Ishikawa (cell line): Measurements from ENCODE around the gene PDE4B.
A peak's percentile ranks its signal among the peaks of the same experiment; 100 is the strongest.

Experiments
- CEBPB ChIP-seq: IDR thresholded peaks from 2 replicates; pipeline ENCODE4 v1.6.1; 2012
- CREB1 ChIP-seq: IDR thresholded peaks from 2 replicates; pipeline ENCODE4 v1.6.1; 2012; ENCODE audit warnings: low read depth
- EGR1 ChIP-seq: IDR thresholded peaks from 2 replicates; pipeline ENCODE4 v1.6.1; 2012
- EP300 ChIP-seq: IDR thresholded peaks from 2 replicates; pipeline ENCODE4 v1.6.1; 2012; ENCODE audit warnings: borderline replicate concordance
- FOXM1 ChIP-seq: IDR thresholded peaks from 2 replicates; pipeline ENCODE4 v1.6.1; 2012; ENCODE audit warnings: low read depth, borderline replicate concordance
- MAX ChIP-seq: IDR thresholded peaks from 2 replicates; pipeline ENCODE4 v1.6.1; 2012
- NFIC ChIP-seq: IDR thresholded peaks from 2 replicates; pipeline ENCODE4 v1.6.1; 2012
- RAD21 ChIP-seq: IDR thresholded peaks from 2 replicates; pipeline ENCODE4 v1.6.1; 2012; ENCODE audit warnings: low read depth
- REST ChIP-seq: IDR thresholded peaks from 2 replicates; pipeline ENCODE4 v1.6.1; 2012; ENCODE audit warnings: low read depth, mild to moderate bottlenecking
- TAF1 ChIP-seq: IDR thresholded peaks from 2 replicates; pipeline ENCODE4 v1.6.1; 2012; ENCODE audit warnings: low read depth, mild to moderate bottlenecking
- TCF12 ChIP-seq: IDR thresholded peaks from 2 replicates; pipeline ENCODE4 v1.6.1; 2012; ENCODE audit warnings: low read depth
- TEAD4 ChIP-seq: IDR thresholded peaks from 2 replicates; pipeline ENCODE4 v1.6.1; 2012
- USF1 ChIP-seq: IDR thresholded peaks from 2 replicates; pipeline ENCODE4 v1.6.1; 2012
- YY1 ChIP-seq: IDR thresholded peaks from 2 replicates; pipeline ENCODE4 v1.6.1; 2012; ENCODE audit warnings: low read depth
- ZBTB7A ChIP-seq: IDR thresholded peaks from 2 replicates; pipeline ENCODE4 v1.6.1; 2012; ENCODE audit warnings: low read depth

The PDE4B gene

GRCh38 chr1:66325594-66326380, 533.1 kb downstream of the PDE4B start:
- TF ChIP-seq TEAD4 (no peak), NFIC (no peak), RAD21 (no peak), ZBTB7A (no peak), EGR1 (no peak), YY1 (no peak), REST (no peak), MAX (no peak), TAF1 (no peak), EP300 (no peak), CREB1 (no peak)

GRCh38 chr1:66326867-66327266, 534.2 kb downstream of the PDE4B start:
- TF ChIP-seq FOXM1 (no peak), TCF12 (no peak)

GRCh38 chr1:66327588-66327987, 534.9 kb downstream of the PDE4B start:
- TF ChIP-seq TAF1 (no peak), CREB1 (no peak)

- TF ChIP-seq REST (no peak), CEBPB (no peak), TAF1 (no peak), NFIC (no peak), YY1 (no peak), ZBTB7A (no peak), TEAD4 (no peak), MAX (no peak), RAD21 (no peak), EGR1 (no peak), FOXM1 (no peak), CREB1 (no peak), TCF12 (no peak), EP300 (no peak), USF1 (no peak)
Observed at GRCh38 chr1:66328896-66329295, 536.2 kb downstream of the PDE4B start.

- TF ChIP-seq TAF1 = no peak
Observed at GRCh38 chr1:66330722-66331141, 538.0 kb downstream of the PDE4B start.

- TF ChIP-seq TCF12 (no peak; the same call in 1 of the 2 replicates), CEBPB (no peak), NFIC (peak; percentile 25; the same call in 1 of the 2 replicates), MAX (peak; percentile 25; the same call in 1 of the 2 replicates), REST (no peak), EP300 (no peak)
Observed at GRCh38 chr1:66331658-66332547, 539.2 kb downstream of the PDE4B start.
